Tibial nerve (tissue), 4 donors: ENCODE data around the gene PRKAG2. TPM values are rescaled to one million over a fixed set of nuclear protein-coding genes. Genes with fewer than 3 reads are reported as not detected.
A peak's percentile ranks its signal among the peaks of the same experiment; 100 is the strongest.

Experiments used
- DNase-seq, 2 donors: peaks; one replicate each; pipeline ENCODE4 v3.0.0-alpha.2; 2019; ENCODE audit warnings: low spot score in 2 of 2
- H3K27ac ChIP-seq, 4 donors: fragments of 200-600 bp; sonication (generic) in 3 of 4; one replicate each; pipeline ENCODE4 v1.5.1; 2017 to 2019; ENCODE audit warnings: mild to moderate bottlenecking in 1 of 4
- H3K27me3 ChIP-seq, 2 donors: fragments of 200-600 bp; sonication (generic) in 1 of 2; one replicate each; pipeline versions ENCODE4 v1.5.1 to v1.6.0; 2017 to 2019
- H3K36me3 ChIP-seq, 3 donors: fragments of 200-600 bp; sonication (generic); one replicate each; pipeline ENCODE4 v1.5.1; 2018 to 2019
- H3K4me1 ChIP-seq, 4 donors: fragments of 200-600 bp; sonication (generic) in 3 of 4; one replicate each; pipeline ENCODE4 v1.5.1; 2017 to 2019
- H3K4me3 ChIP-seq, 4 donors: fragments of 200-600 bp; sonication (generic) in 3 of 4; one replicate each; pipeline ENCODE4 v1.5.1; 2017 to 2019; ENCODE audit warnings: mild to moderate bottlenecking in 1 of 4, moderate library complexity in 1 of 4
- H3K9me3 ChIP-seq, 4 donors: fragments of 200-600 bp; sonication (generic) in 3 of 4; one replicate each; pipeline ENCODE4 v1.5.1; 2017 to 2019
- CTCF ChIP-seq, 5 experiments: fragments of 200-600 bp in 3 of 5; fragments of 450-650 bp in 2 of 5; sonication (generic) in 3 of 5; IDR thresholded peaks; one replicate each; pipeline ENCODE4 v1.5.1; 2016 to 2019; ENCODE audit warnings: antibody characterized with exemption in 5 of 5, mild to moderate bottlenecking in 3 of 5, moderate library complexity in 2 of 5
- EP300 ChIP-seq, 2 donors: sonication (generic); formaldehyde crosslinking; IDR thresholded peaks; one replicate each; pipeline ENCODE4 v1.6.1; 2017; ENCODE audit warnings: antibody characterized with exemption in 2 of 2, mild to moderate bottlenecking in 1 of 2
- POLR2A ChIP-seq, 2 donors: fragments of 450-650 bp; IDR thresholded peaks; one replicate each; pipeline ENCODE4 v1.6.1; 2017; ENCODE audit warnings: antibody characterized with exemption in 2 of 2, mild to moderate bottlenecking in 2 of 2, moderate library complexity in 2 of 2
- WGBS, 2 donors: methylation state at CpG; one replicate each; pipeline ENCODE4 v1.1.5; 2018; 5-methylcytosine and 5-hydroxymethylcytosine counted together
- total RNA-seq, 4 donors: library from RNA; depleted of rRNA; stranded (reverse); fragments of >200 nt; gene quantifications; one replicate each; pipeline ENCODE4 v1.1.0, GENCODE V29; 2016

The PRKAG2 gene
- total RNA-seq, 4 donors from 2014 or later, result 24.5 to 82.6 (median 38.3) TPM

DNA sequence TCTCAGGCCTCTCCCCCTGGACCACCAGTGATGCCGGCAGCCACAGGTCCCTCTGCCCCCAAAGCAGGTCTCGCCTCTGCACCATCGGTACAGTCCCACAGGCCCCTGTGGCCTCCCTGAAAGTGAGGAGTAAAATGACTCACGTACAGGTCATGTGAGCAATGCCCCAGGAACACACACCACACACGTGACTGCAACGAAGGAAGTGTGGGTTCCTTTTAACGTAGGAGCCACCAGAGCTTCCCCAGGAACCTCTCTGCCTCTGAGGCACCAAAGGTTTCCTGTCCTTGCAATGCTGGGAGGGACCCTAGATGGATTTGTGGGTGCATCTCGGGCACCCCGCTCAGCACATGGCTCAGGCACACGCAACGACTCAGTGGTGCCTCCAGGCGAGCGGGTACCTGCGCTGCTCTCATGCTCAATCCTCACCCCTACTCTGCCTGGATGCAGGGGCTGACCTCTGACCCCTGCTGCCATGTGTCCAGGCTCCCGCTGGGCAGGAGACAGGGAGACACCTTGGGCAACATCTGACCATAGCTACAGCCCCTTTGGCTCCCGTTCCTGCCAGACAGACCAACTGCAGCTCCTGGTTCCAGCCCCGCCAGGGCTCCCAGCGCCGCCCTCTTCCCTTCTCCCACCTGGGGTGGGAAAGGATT, 120.7 kb downstream of the PRKAG2 start:
- DNase-seq, result no peak
- no peaks in the 10 kb centered on the region for H3K27me3 ChIP-seq
- peak overlapping the region in 3 of 4 donors; percentile 47 to 87 (median 50) for H3K27ac ChIP-seq
- peaks cover 0 to 64% (median 36%) of the 10 kb centered on the region in 4 donors for H3K4me1 ChIP-seq
- no peak overlapping the region for H3K4me3 ChIP-seq
- TF ChIP-seq CTCF (IDR thresholded peaks at IDR 0.05) (no peak), POLR2A (IDR thresholded peaks at IDR 0.05) (no peak)
- no peaks in the 10 kb centered on the region for H3K36me3 ChIP-seq
- WGBS, 2 donors, result 88% methylated on average over 15 to 19 of the region's 19 CpGs
- H3K9me3 ChIP-seq, result no peaks in the 10 kb centered on the region

GRCh38 chr7:151755131-151755801, 121.6 kb downstream of the PRKAG2 start:
- peak in 1 of 2 donors; percentile 23 for DNase-seq
- Histone ChIP-seq H3K27me3 (no peaks in the 10 kb centered on the region), H3K27ac (peak overlapping the region; percentile 57 to 92 (median 78)), H3K9me3 (no peaks in the 10 kb centered on the region), H3K36me3 (no peaks in the 10 kb centered on the region), H3K4me1 (peaks cover 0 to 64% (median 36%) of the 10 kb centered on the region in 4 donors), H3K4me3 (no peak overlapping the region)
- 71 to 76% methylated on average over 9 to 10 of the region's 11 CpGs for WGBS, 2 donors
- TF ChIP-seq CTCF (IDR thresholded peaks at IDR 0.05) (no peak), EP300 (IDR thresholded peaks at IDR 0.05) (no peak), POLR2A (IDR thresholded peaks at IDR 0.05) (no peak)

DNA sequence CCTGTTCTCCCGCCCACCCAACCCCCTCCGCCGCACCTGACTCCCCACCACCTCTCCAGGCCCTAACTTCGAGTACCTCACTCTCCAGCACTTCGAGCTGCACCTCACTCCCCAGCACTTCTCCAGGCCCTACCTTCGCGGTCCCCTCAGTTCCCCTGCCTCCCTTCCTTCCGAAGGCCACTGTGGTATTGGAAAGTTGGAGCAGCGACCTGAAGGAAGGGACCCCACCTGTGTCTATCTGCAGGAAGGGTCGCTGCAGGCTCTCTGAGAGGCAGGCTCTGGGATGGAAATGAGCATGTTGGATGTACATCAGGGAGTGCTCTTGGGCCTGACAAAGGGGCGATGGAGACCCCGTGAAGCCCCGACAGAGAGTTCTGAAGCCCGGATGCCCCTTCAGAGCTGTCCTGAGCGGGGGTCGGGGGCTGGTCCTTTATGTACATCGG, 122.2 kb downstream of the PRKAG2 start:
- no peak for TF ChIP-seq POLR2A (IDR thresholded peaks at IDR 0.05)
- no peak for TF ChIP-seq EP300 (IDR thresholded peaks at IDR 0.05)
- no peak for TF ChIP-seq CTCF (IDR thresholded peaks at IDR 0.05)
- Histone ChIP-seq H3K9me3 (no peaks in the 10 kb centered on the region), H3K27me3 (no peaks in the 10 kb centered on the region), H3K27ac (peak overlapping the region; percentile 57 to 92 (median 78)), H3K4me1 (peaks cover 0 to 64% (median 36%) of the 10 kb centered on the region in 4 donors), H3K36me3 (no peaks in the 10 kb centered on the region), H3K4me3 (no peak overlapping the region)
- no peak for DNase-seq
- 91 to 96% methylated on average over 9 to 17 of the region's 17 CpGs for WGBS, 2 donors

- no peak for TF ChIP-seq POLR2A (IDR thresholded peaks at IDR 0.05)
- TF ChIP-seq CTCF (IDR thresholded peaks at IDR 0.05), result peak; percentile 82 to 90 (median 89)
- peak; percentile 83 to 98 for TF ChIP-seq EP300 (IDR thresholded peaks at IDR 0.05)
- H3K4me1 ChIP-seq, result peaks cover 0 to 58% (median 36%) of the 10 kb centered on the region in 4 donors
- no peaks in the 10 kb centered on the region for H3K27me3 ChIP-seq
- no peaks in the 10 kb centered on the region for H3K36me3 ChIP-seq
- WGBS, 2 donors, result 17 to 28% methylated on average over 13 to 14 of the region's 14 CpGs
- H3K9me3 ChIP-seq, result no peaks in the 10 kb centered on the region
- no peak overlapping the region for H3K4me3 ChIP-seq
- peak; percentile 48 to 70 for DNase-seq
- peak overlapping the region; percentile 57 to 92 (median 78) for H3K27ac ChIP-seq
Measured at GRCh38 chr7:151754142-151754590, 122.7 kb downstream of the PRKAG2 start.
